H1 (cell line): ENCODE results near the gene CDC42EP3. TPM values are rescaled to one million over a fixed set of nuclear protein-coding genes. Genes with fewer than 3 reads are reported as not detected.

ENCODE experiments used
- CTCF ChIA-PET: fragments of 300-600 bp; sonication (Branson Sonifier 250); formaldehyde crosslinking; loops from one replicate; lab custom pipeline; 2021; ENCODE audit not compliant: partially characterized antibody; lab: Charles Lee
- POLR2A ChIA-PET: fragments of 300-600 bp; sonication (Branson Sonifier 250); formaldehyde crosslinking; loops from one replicate; lab custom pipeline; 2021; ENCODE audit warnings: inconsistent platforms; ENCODE audit not compliant: partially characterized antibody; lab: Charles Lee
- DNase-seq, 2 experiments: peaks; one replicate each; pipeline versions ENCODE4 v3.0.0 to v3.0.0-alpha.2; 2010 to 2022; ENCODE audit warnings: low spot score in 2 of 2, low read depth in 1 of 2, mixed read lengths in 1 of 2
- FAIRE-seq: peaks from 2 replicates; lab custom pipeline; 2011; peaks lifted over from hg19 to GRCh38; lab: Jason Lieb, UNC
- H2AFZ ChIP-seq: 2 replicates; pipeline ENCODE4 v1.8.1; 2012; ENCODE audit warnings: low read length, inconsistent platforms
- H2AK5ac ChIP-seq: 2 replicates; pipeline ENCODE4 v1.6.1; 2013; ENCODE audit warnings: low read depth, low read length
- H2BK120ac ChIP-seq: replicated peaks from 2 replicates; pipeline ENCODE3; 2013; ENCODE audit warnings: low read depth, low read length, inconsistent platforms
- H2BK12ac ChIP-seq: 2 replicates; pipeline ENCODE4 v1.6.1; 2013; ENCODE audit warnings: low read depth, low read length
- H2BK15ac ChIP-seq: 2 replicates; pipeline ENCODE4 v1.6.1; 2013; ENCODE audit warnings: low read length
- H2BK20ac ChIP-seq: 2 replicates; pipeline ENCODE4 v1.6.1; 2013; ENCODE audit warnings: low read length
- H2BK5ac ChIP-seq: 2 replicates; pipeline ENCODE4 v1.6.1; 2013; ENCODE audit warnings: low read depth, low read length
- H3K14ac ChIP-seq: 2 replicates; pipeline ENCODE4 v1.6.1; 2013; ENCODE audit warnings: inconsistent platforms; ENCODE audit not compliant: insufficient read length
- H3K18ac ChIP-seq: 2 replicates; pipeline ENCODE4 v1.6.1; 2013; ENCODE audit warnings: low read length; ENCODE audit errors: extremely low read depth
- H3K23ac ChIP-seq: 2 replicates; pipeline ENCODE4 v1.6.1; 2013; ENCODE audit warnings: inconsistent platforms; ENCODE audit not compliant: insufficient read length
- H3K23me2 ChIP-seq: 2 replicates; pipeline ENCODE4 v1.6.1; 2013; ENCODE audit warnings: low read depth, low read length
- H3K27ac ChIP-seq: 2 replicates; pipeline ENCODE4 v1.6.1; 2011; ENCODE audit warnings: low read depth, low read length, inconsistent platforms
- H3K27me3 ChIP-seq, 4 experiments: replicated peaks in 1 of 4; 1 replicate in 1 of 4; 2 replicates in 3 of 4; pipeline versions ENCODE4 v1.6.1 to v1.8.1; 2011 to 2013; ENCODE audit warnings: low read length in 3 of 4, mild to moderate bottlenecking in 3 of 4, inconsistent platforms in 2 of 4, mixed read lengths in 2 of 4, moderate library complexity in 1 of 4; ENCODE audit not compliant: control insufficient read depth in 3 of 4, insufficient read depth in 3 of 4; ENCODE audit errors: extremely low read depth in 1 of 4
- H3K36me3 ChIP-seq, 4 experiments: 2 replicates each; pipeline versions ENCODE4 v1.6.1 to v1.8.1; 2011 to 2013; ENCODE audit warnings: mild to moderate bottlenecking in 4 of 4, low read length in 3 of 4, moderate library complexity in 2 of 4, control low read depth in 1 of 4, inconsistent platforms in 1 of 4; ENCODE audit not compliant: insufficient read depth in 4 of 4, control insufficient read depth in 2 of 4
- H3K4ac ChIP-seq: replicated peaks from 2 replicates; pipeline ENCODE3; 2013; ENCODE audit warnings: low read length, low read depth, mixed read lengths, inconsistent platforms; ENCODE audit not compliant: insufficient read length
- H3K4me1 ChIP-seq, 4 experiments: replicated peaks in 1 of 4; 1 replicate in 1 of 4; 2 replicates in 3 of 4; pipeline versions ENCODE4 v1.6.1 to v1.8.1; 2011 to 2013; ENCODE audit warnings: low read length in 3 of 4, inconsistent platforms in 2 of 4, mixed read lengths in 1 of 4; ENCODE audit not compliant: insufficient read depth in 4 of 4, control insufficient read depth in 3 of 4
- H3K4me2 ChIP-seq, 2 experiments: 2 replicates each; pipeline versions ENCODE4 v1.6.1 to v1.8.1; 2011 to 2013; ENCODE audit warnings: low read depth in 2 of 2, low read length in 2 of 2, control low read depth in 1 of 2, inconsistent platforms in 1 of 2, mild to moderate bottlenecking in 1 of 2; ENCODE audit not compliant: insufficient read depth in 1 of 2
- H3K4me3 ChIP-seq, 4 experiments: fragments of 200-600, 300-600 bp in 1 of 4; sonication (generic), shearing (Covaris generic), sonication (Bioruptor Twin) in 1 of 4; 2 replicates each; pipeline versions ENCODE4 v1.5.1 to v1.8.1; 2011 to 2016; ENCODE audit warnings: low read length in 4 of 4, low read depth in 3 of 4, control low read depth in 2 of 4, inconsistent platforms in 2 of 4, mild to moderate bottlenecking in 2 of 4, mixed read lengths in 1 of 4, moderate library complexity in 1 of 4; ENCODE audit not compliant: insufficient read depth in 2 of 4; ENCODE audit errors: extremely low read depth in 1 of 4
- H3K56ac ChIP-seq: replicated peaks from 2 replicates; pipeline ENCODE3; 2013; ENCODE audit warnings: low read depth, mild to moderate bottlenecking, mixed read lengths, low read length, inconsistent platforms; ENCODE audit not compliant: insufficient read length
- H3K79me1 ChIP-seq: 2 replicates; pipeline ENCODE4 v1.6.1; 2013; ENCODE audit warnings: low read depth, low read length, control low read depth
- H3K79me2 ChIP-seq, 2 experiments: 2 replicates each; pipeline versions ENCODE4 v1.6.1 to v1.8.1; 2012 to 2013; ENCODE audit warnings: low read length in 2 of 2, mild to moderate bottlenecking in 2 of 2, inconsistent platforms in 1 of 2; ENCODE audit not compliant: insufficient read depth in 2 of 2, control insufficient read depth in 1 of 2
- H3K9ac ChIP-seq, 4 experiments: replicated peaks in 1 of 4; 1 replicate in 1 of 4; 2 replicates in 3 of 4; pipeline versions ENCODE4 v1.6.1 to v1.8.1; 2011 to 2013; ENCODE audit warnings: low read depth in 3 of 4, low read length in 3 of 4, control low read depth in 2 of 4, mild to moderate bottlenecking in 2 of 4, moderate library complexity in 2 of 4, inconsistent platforms in 1 of 4; ENCODE audit errors: extremely low read depth in 1 of 4
- H3K9me3 ChIP-seq, 2 experiments: 2 replicates each; pipeline versions ENCODE4 v1.6.1 to v1.8.1; 2012 to 2013; ENCODE audit warnings: mild to moderate bottlenecking in 2 of 2, moderate library complexity in 2 of 2, control low read depth in 1 of 2, inconsistent platforms in 1 of 2, low read depth in 1 of 2, low read length in 1 of 2, mixed read lengths in 1 of 2; ENCODE audit not compliant: insufficient read depth in 2 of 2
- H4K20me1 ChIP-seq, 2 experiments: replicated peaks in 1 of 2; 2 replicates each; pipeline versions ENCODE3 to v1.8.1; 2011 to 2013; ENCODE audit warnings: inconsistent platforms in 2 of 2, low read length in 2 of 2, mild to moderate bottlenecking in 1 of 2; ENCODE audit not compliant: insufficient read depth in 2 of 2, control insufficient read depth in 1 of 2
- H4K5ac ChIP-seq: 2 replicates; pipeline ENCODE4 v1.6.1; 2013; ENCODE audit warnings: low read length, low read depth, mixed read lengths, inconsistent platforms; ENCODE audit not compliant: insufficient read length
- H4K8ac ChIP-seq: 2 replicates; pipeline ENCODE4 v1.8.0; 2013; ENCODE audit warnings: mild to moderate bottlenecking, moderate library complexity, low read length, inconsistent platforms; ENCODE audit not compliant: insufficient read depth; ENCODE audit errors: extremely low read depth
- H4K91ac ChIP-seq: replicated peaks from 2 replicates; pipeline ENCODE3; 2013; ENCODE audit warnings: low read length, mixed read lengths, inconsistent platforms; ENCODE audit not compliant: insufficient read length
- SP2 ChIP-seq: IDR thresholded peaks from 2 replicates; pipeline ENCODE4 v1.6.1; 2012; ENCODE audit warnings: mild to moderate bottlenecking, low read length, inconsistent platforms
- SRF ChIP-seq: IDR thresholded peaks from 2 replicates; pipeline ENCODE4 v1.6.1; 2011; ENCODE audit warnings: mild to moderate bottlenecking, low read depth, low read length, moderate library complexity
- WGBS, 2 experiments: shearing (Covaris generic) in 1 of 2; methylation state at CpG; one replicate each; pipeline versions ENCODE4 v1.1.6 to v1.1.7; 2013 to 2015; ENCODE audit warnings: low lambda C conversion rate in 2 of 2, mixed read lengths in 2 of 2, inconsistent platforms in 1 of 2, low coverage in 1 of 2, missing lambda C conversion rate in 1 of 2; ENCODE audit not compliant: insufficient replicate concordance in 2 of 2, insufficient coverage in 1 of 2, insufficient read length in 1 of 2; ENCODE audit errors: extremely low coverage in 1 of 2, missing lambda C conversion rate in 1 of 2; 5-methylcytosine and 5-hydroxymethylcytosine counted together
- polyA plus RNA-seq, 7 experiments: library from polyadenylated mRNA; depleted of rRNA in 3 of 7; stranded (reverse) in 5 of 7; unstranded in 2 of 7; fragments of >200 nt in 5 of 7; fragments of 200-250 nt in 2 of 7; gene quantifications; 1 replicate in 5 of 7; 2 replicates in 1 of 7; 4 replicates in 1 of 7; pipeline versions ENCODE4 v1.2.1 to v1.2.3, GENCODE V29; 2011 to 2013; ENCODE audit warnings: missing spikeins in 2 of 7, mixed read lengths in 2 of 7
- total RNA-seq: library from RNA; stranded (reverse); fragmentation: NEBNext Ultra II Directional; extraction: Animal tissue kit (Norgen Biotek cat#: 25700); gene quantifications from 2 replicates; pipeline ENCODE4 v1.2.1, GENCODE V29; 2021

Gene CDC42EP3
- total and polyA plus RNA-seq, 2 of the 8 experiments (the other 6 are each of a cell fraction or from before 2014, with no cell fraction given): 18.4 to 24.7 TPM

DNA sequence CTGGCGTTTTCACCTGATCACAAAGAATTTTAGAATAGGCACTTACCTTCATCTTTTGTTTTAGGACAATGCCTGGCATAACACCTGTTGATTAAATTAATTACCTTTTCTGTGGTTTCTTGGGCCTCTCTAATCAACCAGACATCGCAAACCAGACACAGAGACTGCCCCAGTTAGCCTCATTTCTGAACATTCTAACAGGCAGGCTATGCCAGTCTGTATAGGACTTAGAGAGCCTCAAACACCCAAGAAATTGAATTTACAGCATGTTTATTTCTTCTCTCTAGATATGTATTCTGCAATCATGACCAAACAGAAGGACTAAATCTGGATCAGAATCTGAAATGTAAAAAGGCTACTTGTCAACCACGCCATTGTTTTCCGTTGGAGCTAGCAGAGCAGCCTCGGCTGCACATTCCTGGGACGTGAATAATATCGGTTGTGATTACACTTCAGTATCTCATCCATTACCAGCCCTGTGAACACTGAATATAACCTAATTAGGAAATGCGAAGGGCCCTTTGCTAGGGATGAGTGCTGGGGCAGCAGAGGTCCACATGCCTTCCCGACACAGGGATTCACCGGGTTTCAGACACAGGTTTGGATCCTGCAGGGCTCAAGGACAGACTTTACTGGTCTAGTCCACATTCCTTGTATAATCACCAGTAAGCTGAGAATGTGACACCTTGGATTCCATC lies 17.5 kb upstream of the CDC42EP3 start:
- Histone ChIP-seq H2AK5ac (no peak overlapping the region), H2BK12ac (no peak overlapping the region), H3K4me3 (no peak overlapping the region), H3K56ac (no peak overlapping the region), H2BK5ac (no peak overlapping the region), H3K4me1 (peaks cover 0 to 6% (median 4%) of the 10 kb centered on the region in 4 experiments; a peak in 4 of 7 replicates), H4K20me1 (no peaks in the 10 kb centered on the region), H2BK15ac (no peak overlapping the region)
- DNase-seq: no peak
- POLR2A ChIA-PET: interaction anchor here (0.7 to 1.9 kb wide), 2 partner anchors 13 to 17 kb away, joined by 3 to 7 read pairs; partner anchors contain the start of gene CDC42EP3
- TF ChIP-seq SRF: peak; percentile 49; the same call in 1 of the 2 replicates
- TF ChIP-seq SP2: no peak
- TF ChIP-seq, all 59 proteins: peak for 1
- no peak overlapping the region for H3K23ac ChIP-seq
- FAIRE-seq: no peak
- no peak overlapping the region for H3K4ac ChIP-seq
- H4K91ac ChIP-seq: no peak overlapping the region
- no peak overlapping the region for H3K27ac ChIP-seq
- H3K9me3 ChIP-seq: no peaks in the 10 kb centered on the region
- H3K36me3 ChIP-seq: no peaks in the 10 kb centered on the region
- H3K4me2 ChIP-seq: no peak overlapping the region
- no peaks in the 10 kb centered on the region for H3K79me1 ChIP-seq
- no peak overlapping the region for H4K5ac ChIP-seq
- CTCF ChIA-PET: interaction anchor here (0.9 kb wide), 1 partner anchor 288 kb away, joined by 4 read pairs; no protein-coding TSS in a partner anchor
- no peak overlapping the region for H3K18ac ChIP-seq
- H2BK20ac ChIP-seq: no peak overlapping the region
- no peak overlapping the region for H3K9ac ChIP-seq
- WGBS, 2 experiments: 79% methylated on average over 10 of the region's 10 CpGs; no CpG with 5 or more reads in 1 of the 2 experiments
- H3K79me2 ChIP-seq: no peaks in the 10 kb centered on the region
- H2BK120ac ChIP-seq: no peak overlapping the region
- H2AFZ ChIP-seq: no peak overlapping the region
- H3K23me2 ChIP-seq: no peaks in the 10 kb centered on the region
- no peaks in the 10 kb centered on the region for H3K27me3 ChIP-seq
- no peak overlapping the region for H3K14ac ChIP-seq
- no peak overlapping the region for H4K8ac ChIP-seq
